AG10803 (cell line): ENCODE results near the gene ERC1.

Experiments
- DNase-seq: peaks from one replicate; pipeline ENCODE4 v3.0.0; 2010; ENCODE audit warnings: low read depth
- H3K4me3 ChIP-seq: 2 replicates; pipeline ENCODE4 v1.5.1; 2011; ENCODE audit warnings: mild to moderate bottlenecking, low read length, control low read depth
- TF ChIP-seq, protein P1 (sequence below): conservative IDR thresholded peaks from 2 replicates; pipeline ENCODE4 v1.5.1; 2011; ENCODE audit warnings: mild to moderate bottlenecking, low read length, control low read depth, inconsistent platforms

The ERC1 gene

DNA sequence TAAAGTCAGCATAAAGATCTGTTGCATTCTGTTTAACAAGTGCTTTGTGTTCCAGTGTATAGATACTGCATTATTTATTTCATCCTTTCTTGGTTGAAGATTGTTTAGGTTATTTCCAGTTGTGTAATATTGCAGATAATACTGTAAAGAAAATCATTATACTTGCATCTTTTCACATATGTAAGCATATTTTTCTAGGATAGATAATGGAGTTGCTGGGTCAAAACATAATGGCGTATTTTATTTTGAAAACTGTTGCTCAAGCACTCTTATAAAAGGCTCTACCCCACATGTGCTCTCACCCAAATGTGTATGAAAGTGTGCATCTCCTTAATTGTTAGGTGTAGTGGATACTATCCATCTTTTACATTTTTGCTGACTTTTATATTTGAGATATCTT is 329.0 kb downstream of the ERC1 start:
- DNase-seq, result no peak
- TF ChIP-seq, protein P1, sequence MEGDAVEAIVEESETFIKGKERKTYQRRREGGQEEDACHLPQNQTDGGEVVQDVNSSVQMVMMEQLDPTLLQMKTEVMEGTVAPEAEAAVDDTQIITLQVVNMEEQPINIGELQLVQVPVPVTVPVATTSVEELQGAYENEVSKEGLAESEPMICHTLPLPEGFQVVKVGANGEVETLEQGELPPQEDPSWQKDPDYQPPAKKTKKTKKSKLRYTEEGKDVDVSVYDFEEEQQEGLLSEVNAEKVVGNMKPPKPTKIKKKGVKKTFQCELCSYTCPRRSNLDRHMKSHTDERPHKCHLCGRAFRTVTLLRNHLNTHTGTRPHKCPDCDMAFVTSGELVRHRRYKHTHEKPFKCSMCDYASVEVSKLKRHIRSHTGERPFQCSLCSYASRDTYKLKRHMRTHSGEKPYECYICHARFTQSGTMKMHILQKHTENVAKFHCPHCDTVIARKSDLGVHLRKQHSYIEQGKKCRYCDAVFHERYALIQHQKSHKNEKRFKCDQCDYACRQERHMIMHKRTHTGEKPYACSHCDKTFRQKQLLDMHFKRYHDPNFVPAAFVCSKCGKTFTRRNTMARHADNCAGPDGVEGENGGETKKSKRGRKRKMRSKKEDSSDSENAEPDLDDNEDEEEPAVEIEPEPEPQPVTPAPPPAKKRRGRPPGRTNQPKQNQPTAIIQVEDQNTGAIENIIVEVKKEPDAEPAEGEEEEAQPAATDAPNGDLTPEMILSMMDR, result no peak
- no peak overlapping the region for H3K4me3 ChIP-seq

DNA sequence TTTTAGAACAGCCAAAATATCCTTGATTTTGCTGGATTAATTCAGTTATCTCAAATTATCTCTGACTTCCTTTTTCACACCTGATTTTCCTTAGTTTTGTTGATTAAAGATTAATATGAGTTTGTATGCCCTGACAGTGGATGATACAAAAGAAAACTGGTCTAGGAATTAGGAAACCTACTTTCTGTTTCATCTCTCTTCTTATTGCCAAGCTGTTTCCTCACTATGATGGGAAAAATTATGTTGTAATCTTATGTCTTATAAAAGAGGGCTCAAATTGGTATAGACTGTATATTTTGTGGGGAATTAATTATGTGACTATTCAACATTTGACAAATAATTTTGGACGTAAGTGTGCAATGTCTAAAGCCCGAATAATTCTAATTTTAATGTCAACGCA is 331.8 kb downstream of the ERC1 start:
- no peak for DNase-seq
- no peak overlapping the region for H3K4me3 ChIP-seq
- TF ChIP-seq, protein P1, result no peak

DNA sequence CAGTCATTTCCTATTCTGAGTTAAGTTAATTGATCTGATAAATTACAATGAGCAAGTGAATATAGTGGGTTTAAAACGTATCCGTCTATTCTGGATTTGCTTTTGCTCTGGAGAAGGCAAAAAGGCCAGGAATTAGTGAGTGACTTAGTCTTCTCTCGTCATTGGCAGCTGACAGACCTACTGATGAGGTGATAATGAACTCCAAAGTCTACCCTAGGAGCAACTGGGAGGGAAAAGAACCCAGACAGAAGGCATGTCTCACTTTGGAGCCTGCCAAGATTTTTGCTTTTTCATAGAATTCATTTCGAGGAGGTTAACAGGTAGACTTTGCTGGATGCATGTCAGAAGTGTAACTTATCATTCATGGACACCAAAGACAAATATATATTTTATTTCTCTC is 333.1 kb downstream of the ERC1 start:
- TF ChIP-seq, protein P1, result no peak
- DNase-seq, result no peak
- no peak overlapping the region for H3K4me3 ChIP-seq

DNA sequence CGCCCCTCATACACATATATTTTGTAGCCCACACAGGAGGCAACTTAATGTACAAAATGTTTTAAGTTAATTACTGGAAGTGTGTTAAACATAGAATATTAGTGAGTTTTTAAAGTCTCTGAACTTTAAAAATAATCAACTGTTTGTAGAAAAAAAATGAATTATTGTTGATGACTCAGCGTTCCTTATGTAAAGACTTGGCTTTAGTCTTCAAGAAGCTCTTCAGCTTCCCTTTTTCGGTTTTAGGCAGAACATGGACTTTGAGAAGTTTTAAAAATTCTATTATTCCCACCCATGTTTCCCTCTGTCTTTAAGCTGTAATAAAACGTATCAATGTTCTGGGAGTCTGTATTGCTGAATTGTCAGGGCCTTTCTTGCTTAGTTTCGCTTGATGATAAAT is 333.9 kb downstream of the ERC1 start:
- DNase-seq, result no peak
- TF ChIP-seq, protein P1, result no peak
- H3K4me3 ChIP-seq, result no peak overlapping the region

DNA sequence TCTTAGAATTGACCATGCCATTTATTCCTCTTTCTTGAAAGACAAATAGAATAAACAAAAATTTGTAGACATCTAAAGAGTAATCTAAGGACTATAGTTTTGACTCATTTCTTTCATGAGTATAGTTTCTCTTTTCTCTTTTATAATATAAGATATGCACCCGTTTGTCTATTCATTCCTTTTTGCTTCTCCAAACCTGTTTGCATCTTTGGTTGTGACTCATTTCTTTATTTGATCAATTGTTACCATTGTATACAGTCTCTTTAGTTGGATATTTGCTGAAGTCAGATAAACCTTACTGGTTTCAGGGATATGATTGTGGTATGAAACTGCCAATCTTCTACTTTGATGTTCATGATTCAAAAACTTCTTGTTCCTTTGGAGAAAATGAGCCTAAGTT is 334.6 kb downstream of the ERC1 start:
- no peak for DNase-seq
- TF ChIP-seq, protein P1, result no peak
- no peak overlapping the region for H3K4me3 ChIP-seq

DNA sequence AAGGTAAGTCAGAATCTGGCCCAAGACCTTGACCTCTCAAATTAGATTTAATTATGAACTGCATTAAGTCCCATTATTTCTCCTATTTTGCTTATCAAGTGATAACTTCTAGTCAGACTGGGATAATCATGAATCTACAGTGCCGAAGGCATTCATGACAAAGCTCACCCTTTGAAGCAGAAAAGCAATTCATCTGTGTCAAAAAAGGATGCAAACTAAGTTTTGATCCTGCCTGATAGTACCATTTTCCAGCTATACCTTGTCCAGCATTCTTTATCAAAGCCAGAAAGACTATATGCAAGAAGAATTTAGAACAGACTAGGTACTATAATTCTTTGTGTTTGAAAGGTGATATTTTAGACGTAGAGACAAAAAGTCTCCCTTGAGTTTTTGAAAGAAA is 335.2 kb downstream of the ERC1 start:
- no peak overlapping the region for H3K4me3 ChIP-seq
- no peak for DNase-seq
- TF ChIP-seq, protein P1, result no peak

DNA sequence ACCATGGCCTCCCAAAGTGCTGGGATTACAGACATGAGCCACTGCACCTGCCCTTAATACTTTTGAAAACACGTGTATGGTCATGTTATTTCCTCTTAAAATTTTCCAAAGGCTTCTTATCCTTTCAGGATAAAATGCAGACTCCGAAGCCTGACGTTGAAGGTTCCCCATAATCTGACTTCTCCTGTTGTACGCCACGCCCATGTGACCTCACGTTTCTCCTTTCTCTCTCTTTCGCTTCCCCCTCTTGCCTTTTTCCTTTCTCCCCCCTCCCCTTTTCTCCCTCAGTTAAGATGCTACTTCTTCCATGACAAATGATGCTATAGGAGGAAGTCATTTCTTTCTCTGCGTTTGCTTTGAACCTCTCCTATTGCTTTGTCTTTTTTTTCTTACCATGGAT is 337.4 kb downstream of the ERC1 start:
- no peak overlapping the region for H3K4me3 ChIP-seq
- TF ChIP-seq, protein P1, result no peak
- DNase-seq, result no peak
